Midbrain (tissue), 1 donor: ENCODE data around the gene H1-8.
"Not testable (repeated sequence)": the region's sequence is repeated elsewhere in the genome, so short reads cannot be mapped to it uniquely, and the experiment has no call there.

Source experiments
- DNase-seq: peaks from one replicate; lab custom pipeline; 2025; lab: John Stamatoyannopoulos, UW

H1-8 gene

DNA sequence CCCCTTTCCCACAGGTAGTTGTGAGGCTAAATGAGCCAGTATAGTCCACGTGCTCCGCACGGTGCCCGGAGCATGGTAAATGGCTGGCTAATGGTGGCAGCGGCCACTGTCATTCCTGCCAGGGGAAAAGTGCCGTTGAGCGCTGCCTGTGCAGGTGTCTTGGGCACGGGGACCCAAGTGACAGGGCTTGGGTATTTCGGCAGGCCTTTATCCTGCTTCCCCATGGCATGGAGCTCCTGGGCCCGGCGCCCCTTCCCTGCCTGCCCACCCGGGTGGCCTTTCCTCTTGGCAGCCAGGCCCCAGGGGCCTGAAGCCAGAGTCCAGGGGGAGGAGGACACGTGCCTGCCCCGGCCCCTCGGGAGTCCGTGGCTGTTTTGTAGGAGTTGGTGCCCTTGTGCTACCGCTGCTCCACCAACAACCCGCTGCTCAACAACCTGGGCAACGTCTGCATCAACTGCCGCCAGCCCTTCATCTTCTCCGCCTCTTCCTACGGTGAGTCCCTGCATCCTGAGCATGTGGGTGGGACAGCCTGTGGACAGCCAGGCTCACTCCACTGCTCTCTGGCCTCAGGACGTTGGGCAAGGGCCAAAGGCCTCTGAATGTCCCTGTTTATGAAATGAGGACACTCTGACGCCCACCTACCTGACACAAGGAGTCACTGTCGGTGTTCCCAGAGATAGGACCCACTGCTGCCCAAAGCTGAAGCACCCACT, 27.7 kb upstream of the H1-8 start:
- DNase-seq, result not testable (repeated sequence)

DNA sequence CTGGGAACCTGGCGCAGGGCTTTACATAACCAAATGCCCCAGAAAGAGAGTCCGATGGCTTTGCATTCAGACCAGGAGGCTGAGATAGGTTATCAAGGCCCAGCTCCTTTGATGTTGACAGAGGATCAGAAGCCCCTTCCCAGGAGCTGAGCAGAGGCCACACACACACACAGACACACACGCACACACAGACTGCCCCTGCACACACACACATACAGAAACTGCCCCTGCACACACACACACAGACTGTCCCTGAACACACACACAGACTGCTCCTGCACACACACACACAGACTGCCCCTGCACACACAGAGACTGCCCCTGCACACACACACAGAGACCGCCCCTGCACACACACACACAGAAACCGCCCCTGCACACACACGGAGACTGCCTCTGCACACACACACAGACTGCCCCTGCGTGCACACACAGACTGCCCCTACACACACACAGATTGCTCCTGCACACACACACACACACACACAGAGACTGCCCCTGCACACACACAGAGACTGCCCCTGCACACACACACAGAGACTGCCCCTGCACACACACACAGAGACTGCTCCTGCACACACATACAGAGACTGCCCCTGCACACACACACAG, 27.0 kb upstream of the H1-8 start:
- not testable (repeated sequence) for DNase-seq

- no peak for DNase-seq
Observed at GRCh38 chr3:129517516-129517915, 25.5 kb upstream of the H1-8 start.

DNA sequence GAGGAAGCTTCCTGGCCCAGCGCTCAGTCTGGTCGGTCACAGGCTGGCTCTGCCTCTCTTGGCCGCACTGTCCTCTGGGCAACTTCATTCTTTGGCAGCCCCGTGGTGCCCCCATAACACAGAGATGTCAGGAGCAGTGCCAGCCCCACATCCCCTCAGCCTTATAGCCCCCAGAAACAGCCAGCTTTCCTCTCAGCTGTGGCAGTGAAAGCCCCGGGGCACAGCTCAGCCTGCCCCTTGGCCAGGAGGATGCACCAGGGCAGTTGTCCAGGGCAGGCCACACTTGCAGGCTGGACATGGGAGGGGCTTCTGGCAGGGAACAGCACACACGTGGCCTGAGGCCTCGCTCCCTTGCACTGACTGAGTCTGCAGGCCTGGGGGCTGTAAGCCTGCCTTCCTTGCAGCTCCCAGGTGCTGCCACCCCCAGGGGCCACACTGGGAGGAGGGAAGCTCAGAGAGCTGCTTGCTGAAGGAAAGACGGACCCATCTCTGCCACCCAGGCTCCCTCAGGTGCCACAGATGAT, 24.9 kb upstream of the H1-8 start:
- DNase-seq, result no peak

- DNase-seq, result no peak
Observed at GRCh38 chr3:129518581-129518980, 24.4 kb upstream of the H1-8 start.

GRCh38 chr3:129519449-129519848, 23.5 kb upstream of the H1-8 start:
- no peak for DNase-seq

GRCh38 chr3:129519896-129520715, 22.9 kb upstream of the H1-8 start:
- DNase-seq, result no peak

GRCh38 chr3:129520960-129521359, 22.0 kb upstream of the H1-8 start:
- DNase-seq, result no peak

GRCh38 chr3:129521611-129522010, 21.4 kb upstream of the H1-8 start:
- no peak for DNase-seq

- no peak for DNase-seq
Observed at GRCh38 chr3:129522953-129523352, 20.0 kb upstream of the H1-8 start.

DNA sequence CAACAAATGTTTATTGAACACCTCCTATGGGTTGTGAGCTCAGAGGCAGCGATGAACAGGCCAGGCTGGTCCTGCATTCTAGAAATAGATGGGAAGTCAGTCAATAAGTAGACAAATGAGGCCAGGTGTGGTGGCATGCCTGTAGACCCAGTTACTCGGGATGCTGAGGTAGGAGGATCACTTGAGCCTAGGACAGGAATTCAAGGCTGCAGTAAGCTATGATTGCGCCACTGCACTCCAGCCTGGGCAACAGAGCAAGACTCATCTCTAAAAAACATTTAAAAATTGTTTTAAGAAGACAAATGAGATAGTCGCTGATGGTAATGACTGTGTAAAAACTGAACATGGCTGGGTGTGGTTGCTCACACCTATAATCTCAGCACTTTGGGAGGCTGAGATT, 18.9 kb upstream of the H1-8 start:
- DNase-seq, result no peak

DNA sequence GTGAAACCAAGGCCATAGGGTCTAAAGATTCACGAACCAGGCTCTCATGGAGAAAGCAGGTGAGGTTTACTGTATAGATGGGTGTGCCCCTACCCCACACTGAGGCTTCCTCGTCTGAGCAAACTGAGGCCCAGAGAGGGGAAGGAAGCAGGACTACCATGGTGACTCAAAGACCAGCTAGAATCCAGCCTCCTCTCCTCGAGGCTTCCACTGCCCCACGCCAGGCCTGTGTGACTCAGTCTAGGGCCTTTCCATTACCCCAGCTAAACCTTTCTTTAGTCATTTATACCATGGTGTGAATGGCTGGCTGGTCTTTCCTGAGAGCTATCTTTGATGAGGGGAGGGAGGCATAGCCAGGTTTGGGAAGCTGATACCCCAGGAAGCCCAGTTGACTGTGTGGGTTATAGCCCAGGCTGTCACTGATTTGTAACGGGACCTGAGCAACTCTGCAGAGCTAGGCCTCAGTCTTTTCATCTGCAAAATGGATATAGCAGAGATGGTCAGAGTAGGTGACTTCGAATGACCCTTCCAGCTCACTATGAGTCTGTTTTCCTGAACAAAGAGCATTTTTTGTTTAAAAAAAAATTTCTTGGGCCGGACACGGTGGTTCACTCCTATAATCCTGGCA, 17.5 kb upstream of the H1-8 start:
- DNase-seq, result no peak

- no peak for DNase-seq
Observed at GRCh38 chr3:129526121-129526900, 16.7 kb upstream of the H1-8 start.

- no peak for DNase-seq
Observed at GRCh38 chr3:129527262-129527661, 15.7 kb upstream of the H1-8 start.

- no peak for DNase-seq
Observed at GRCh38 chr3:129528589-129529100, 14.3 kb upstream of the H1-8 start, which contains the start of gene RHO. Gene RHO, plus strand, starts transcription at chr3:129528639. Its CDS starts 95 bp downstream, at chr3:129528734.

DNA sequence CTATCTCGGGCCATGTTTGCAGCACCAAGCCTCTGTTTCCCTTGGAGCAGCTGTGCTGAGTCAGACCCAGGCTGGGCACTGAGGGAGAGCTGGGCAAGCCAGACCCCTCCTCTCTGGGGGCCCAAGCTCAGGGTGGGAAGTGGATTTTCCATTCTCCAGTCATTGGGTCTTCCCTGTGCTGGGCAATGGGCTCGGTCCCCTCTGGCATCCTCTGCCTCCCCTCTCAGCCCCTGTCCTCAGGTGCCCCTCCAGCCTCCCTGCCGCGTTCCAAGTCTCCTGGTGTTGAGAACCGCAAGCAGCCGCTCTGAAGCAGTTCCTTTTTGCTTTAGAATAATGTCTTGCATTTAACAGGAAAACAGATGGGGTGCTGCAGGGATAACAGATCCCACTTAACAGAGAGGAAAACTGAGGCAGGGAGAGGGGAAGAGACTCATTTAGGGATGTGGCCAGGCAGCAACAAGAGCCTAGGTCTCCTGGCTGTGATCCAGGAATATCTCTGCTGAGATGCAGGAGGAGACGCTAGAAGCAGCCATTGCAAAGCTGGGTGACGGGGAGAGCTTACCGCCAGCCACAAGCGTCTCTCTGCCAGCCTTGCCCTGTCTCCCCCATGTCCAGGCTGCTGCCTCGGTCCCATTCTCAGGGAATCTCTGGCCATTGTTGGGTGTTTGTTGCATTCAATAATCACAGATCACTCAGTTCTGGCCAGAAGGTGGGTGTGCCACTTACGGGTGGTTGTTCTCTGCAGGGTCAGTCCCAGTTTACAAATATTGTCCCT, 13.4 kb upstream of the H1-8 start:
- DNase-seq, result no peak

GRCh38 chr3:129530251-129530791, 12.7 kb upstream of the H1-8 start:
- DNase-seq, result no peak

GRCh38 chr3:129530821-129531220, 12.2 kb upstream of the H1-8 start:
- DNase-seq, result no peak

DNA sequence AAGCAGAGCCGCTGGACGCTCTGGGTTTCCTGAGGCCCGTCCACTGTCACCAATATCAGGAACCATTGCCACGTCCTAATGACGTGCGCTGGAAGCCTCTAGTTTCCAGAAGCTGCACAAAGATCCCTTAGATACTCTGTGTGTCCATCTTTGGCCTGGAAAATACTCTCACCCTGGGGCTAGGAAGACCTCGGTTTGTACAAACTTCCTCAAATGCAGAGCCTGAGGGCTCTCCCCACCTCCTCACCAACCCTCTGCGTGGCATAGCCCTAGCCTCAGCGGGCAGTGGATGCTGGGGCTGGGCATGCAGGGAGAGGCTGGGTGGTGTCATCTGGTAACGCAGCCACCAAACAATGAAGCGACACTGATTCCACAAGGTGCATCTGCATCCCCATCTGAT, 11.3 kb upstream of the H1-8 start:
- no peak for DNase-seq

DNA sequence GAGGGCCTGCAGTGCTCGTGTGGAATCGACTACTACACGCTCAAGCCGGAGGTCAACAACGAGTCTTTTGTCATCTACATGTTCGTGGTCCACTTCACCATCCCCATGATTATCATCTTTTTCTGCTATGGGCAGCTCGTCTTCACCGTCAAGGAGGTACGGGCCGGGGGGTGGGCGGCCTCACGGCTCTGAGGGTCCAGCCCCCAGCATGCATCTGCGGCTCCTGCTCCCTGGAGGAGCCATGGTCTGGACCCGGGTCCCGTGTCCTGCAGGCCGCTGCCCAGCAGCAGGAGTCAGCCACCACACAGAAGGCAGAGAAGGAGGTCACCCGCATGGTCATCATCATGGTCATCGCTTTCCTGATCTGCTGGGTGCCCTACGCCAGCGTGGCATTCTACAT, 10.7 kb upstream of the H1-8 start:
- no peak for DNase-seq
